Thoracic aorta (tissue), 2 donors: ENCODE data around the gene TP63. TPM values are rescaled to one million over a fixed set of nuclear protein-coding genes. Genes with fewer than 3 reads are reported as not detected.
"Not testable (repeated sequence)": the region's sequence is repeated elsewhere in the genome, so short reads cannot be mapped to it uniquely, and the experiment has no call there.

Source experiments
- ATAC-seq: fragments of 150-250 bp; one replicate; pipeline ENCODE4 v1.8.0; 2017; ENCODE audit warnings: low read depth; ENCODE audit not compliant: insufficient number of reproducible peaks, low FRiP score
- DNase-seq: peaks from one replicate; pipeline ENCODE4 v3.0.0-alpha.2; 2020; ENCODE audit warnings: low spot score
- H3K27ac ChIP-seq, 2 donors: fragments of 200-600 bp; sonication (generic); 1 replicate in 1 of 2; 2 replicates in 1 of 2; pipeline ENCODE4 v1.5.1; 2016; ENCODE audit warnings: mild to moderate bottlenecking in 2 of 2, moderate library complexity in 2 of 2
- H3K27me3 ChIP-seq: fragments of 200-600 bp; sonication (generic); replicated peaks from 2 replicates; pipeline ENCODE4 v1.6.0; 2016; ENCODE audit warnings: mild to moderate bottlenecking; ENCODE audit not compliant: insufficient read depth
- H3K36me3 ChIP-seq: fragments of 200-600 bp; sonication (generic); one replicate; pipeline ENCODE4 v1.5.1; 2016
- H3K4me1 ChIP-seq, 2 donors: fragments of 200-600 bp; sonication (generic); 1 replicate in 1 of 2; 2 replicates in 1 of 2; pipeline versions ENCODE4 v1.5.1 to v1.6.0; 2016; ENCODE audit warnings: low read depth in 2 of 2, mild to moderate bottlenecking in 1 of 2; ENCODE audit not compliant: control insufficient read depth in 1 of 2
- H3K4me3 ChIP-seq: fragments of 200-600 bp; sonication (generic); 2 replicates; pipeline ENCODE4 v1.5.1; 2016; ENCODE audit warnings: mild to moderate bottlenecking
- H3K9me3 ChIP-seq: fragments of 200-600 bp; sonication (generic); 2 replicates; pipeline ENCODE4 v1.5.1; 2016
- CTCF ChIP-seq: fragments of 200-600 bp; sonication (generic); IDR thresholded peaks from one replicate; pipeline ENCODE4 v1.5.1; 2019; ENCODE audit warnings: antibody characterized with exemption
- total RNA-seq, 2 donors: library from RNA; depleted of rRNA; stranded (reverse); fragments of >200 nt; gene quantifications; one replicate each; pipeline versions ENCODE4 v1.1.0 to v1.2.3, GENCODE V29; 2016

TP63 gene
- total RNA-seq, 2 donors from 2014 or later = 0.14 to 0.42 TPM

DNA sequence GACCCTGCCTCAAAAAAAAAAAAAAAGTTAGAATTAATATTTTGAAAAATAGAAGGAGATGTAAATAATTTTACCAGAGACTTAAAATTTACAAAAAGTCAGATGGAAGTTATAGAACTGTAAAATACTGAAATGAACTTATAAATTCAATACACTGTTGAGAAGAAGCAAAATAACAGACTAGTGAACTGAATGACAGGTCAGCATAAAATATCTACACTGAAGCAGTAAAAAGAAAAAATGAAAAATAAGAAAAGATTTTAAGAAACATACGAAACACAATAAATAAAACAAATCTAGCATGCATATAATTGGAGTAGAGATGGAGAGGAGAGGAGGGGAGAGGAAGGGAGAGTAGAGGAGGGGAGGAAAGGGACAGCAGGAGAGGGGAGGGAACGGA is 33.3 kb upstream of the TP63 start:
- no peak for TF ChIP-seq CTCF
- Histone ChIP-seq H3K27me3 (no peaks in the 10 kb centered on the region), H3K27ac (no peak overlapping the region), H3K4me1 (no peaks in the 10 kb centered on the region), H3K9me3 (no peaks in the 10 kb centered on the region), H3K4me3 (no peak overlapping the region), H3K36me3 (no peaks in the 10 kb centered on the region)
- ATAC-seq = no peak
- DNase-seq = no peak

GRCh38 chr3:189598530-189599225 is 32.5 kb upstream of the TP63 start:
- Histone ChIP-seq H3K4me3 (no peak overlapping the region), H3K27ac (no peak overlapping the region), H3K36me3 (no peaks in the 10 kb centered on the region), H3K4me1 (no peaks in the 10 kb centered on the region), H3K9me3 (no peaks in the 10 kb centered on the region), H3K27me3 (no peaks in the 10 kb centered on the region)
- no peak for ATAC-seq
- no peak for TF ChIP-seq CTCF
- DNase-seq = no peak

DNA sequence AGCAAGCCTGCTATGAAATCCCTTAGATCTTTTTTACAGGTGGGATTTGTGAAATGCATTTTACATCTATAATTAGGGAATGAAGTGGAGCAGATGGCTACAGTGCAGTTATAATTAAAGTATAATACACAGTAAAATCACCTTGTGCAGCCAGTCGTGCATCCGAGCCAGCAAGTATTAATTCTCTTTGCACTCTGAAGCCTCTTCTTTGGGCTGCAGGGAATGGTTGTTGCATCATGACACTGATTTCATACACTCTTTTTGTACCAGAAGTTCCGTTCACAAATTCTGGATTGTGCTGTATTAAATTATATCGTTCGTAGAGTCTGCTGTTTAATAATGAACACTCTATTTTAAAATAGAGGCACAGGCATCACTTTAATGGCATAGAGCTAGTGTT is 28.7 kb upstream of the TP63 start:
- H3K27ac ChIP-seq = no peak overlapping the region
- no peaks in the 10 kb centered on the region for H3K36me3 ChIP-seq
- no peak for TF ChIP-seq CTCF
- H3K4me3 ChIP-seq = no peak overlapping the region
- no peaks in the 10 kb centered on the region for H3K4me1 ChIP-seq
- no peak for DNase-seq
- H3K9me3 ChIP-seq = no peaks in the 10 kb centered on the region
- no peak for ATAC-seq
- H3K27me3 ChIP-seq = no peaks in the 10 kb centered on the region

DNA sequence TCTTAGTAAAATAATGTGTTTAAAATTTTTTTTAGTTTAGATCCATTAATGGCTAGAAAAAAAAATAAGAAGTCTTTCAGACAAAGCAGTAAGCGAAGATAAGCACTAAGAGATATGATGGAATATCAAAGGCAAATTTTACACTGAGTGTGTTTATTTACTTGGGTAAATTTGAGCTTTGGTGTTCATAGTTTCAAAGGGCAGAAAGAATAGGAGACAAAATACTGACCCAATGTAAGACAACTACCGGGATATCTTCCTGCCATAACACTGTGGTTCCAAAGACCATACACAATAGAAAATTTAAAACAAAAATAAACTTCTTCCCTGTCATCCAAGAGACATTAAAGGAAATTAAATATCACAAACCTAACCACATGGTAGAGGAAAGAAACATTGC is 25.5 kb upstream of the TP63 start:
- TF ChIP-seq CTCF = no peak
- Histone ChIP-seq H3K4me1 (no peaks in the 10 kb centered on the region), H3K27me3 (no peaks in the 10 kb centered on the region), H3K4me3 (no peak overlapping the region), H3K36me3 (no peaks in the 10 kb centered on the region), H3K9me3 (no peaks in the 10 kb centered on the region), H3K27ac (no peak overlapping the region)
- DNase-seq (no peak), ATAC-seq (no peak)

DNA sequence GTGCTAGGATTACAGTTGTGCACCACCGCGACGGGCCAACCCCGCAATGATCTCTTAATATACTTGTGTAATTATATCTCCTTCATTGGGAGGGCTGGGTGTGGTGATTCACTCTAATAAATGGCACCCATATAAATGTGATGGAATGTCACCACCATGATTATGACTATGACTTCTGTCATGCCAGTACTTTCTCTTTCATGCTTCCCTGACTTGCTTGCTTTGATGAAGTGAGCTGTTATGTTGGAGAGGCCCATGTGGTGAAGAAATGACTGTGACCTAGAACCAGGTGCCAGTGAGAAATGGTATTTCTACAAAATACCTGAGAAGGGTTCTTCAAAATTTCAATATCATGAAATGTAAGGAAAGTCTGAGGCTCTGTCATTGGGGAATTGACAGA is 24.4 kb upstream of the TP63 start:
- Histone ChIP-seq H3K36me3 (no peaks in the 10 kb centered on the region), H3K27ac (no peak overlapping the region), H3K4me1 (no peaks in the 10 kb centered on the region), H3K4me3 (no peak overlapping the region), H3K27me3 (no peaks in the 10 kb centered on the region), H3K9me3 (no peaks in the 10 kb centered on the region)
- no peak for TF ChIP-seq CTCF
- ATAC-seq = no peak
- no peak for DNase-seq

DNA sequence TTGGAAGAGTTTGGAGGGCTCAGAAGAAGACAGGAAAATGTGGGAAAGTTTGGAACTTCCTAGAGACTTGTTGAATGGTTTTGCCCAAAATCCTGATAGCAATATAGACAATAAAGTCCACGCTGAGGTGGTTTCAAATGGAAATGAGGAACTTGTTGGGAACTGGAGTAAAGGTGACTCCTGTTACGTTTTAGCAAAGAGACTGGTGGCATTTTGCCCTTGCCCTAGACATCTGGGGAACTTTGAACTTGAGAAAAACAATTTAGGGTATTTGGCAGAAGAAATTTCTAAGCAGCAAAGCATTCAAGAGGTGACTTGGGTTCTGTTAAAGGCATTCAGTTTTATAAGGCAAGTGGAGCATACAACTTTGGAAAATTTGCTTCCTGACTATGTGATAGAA is 18.5 kb upstream of the TP63 start:
- H3K4me3 ChIP-seq, H3K4me1 ChIP-seq, H3K36me3 ChIP-seq, DNase-seq, H3K27ac ChIP-seq, H3K9me3 ChIP-seq, H3K27me3 ChIP-seq, ATAC-seq: not testable (repeated sequence)
